ENCODE results near the gene GARRE1.
"Not testable (repeated sequence)": the region's sequence is repeated elsewhere in the genome, so short reads cannot be mapped to it uniquely, and the experiment has no call there.

Gene GARRE1

GRCh38 chr19:34254046-34254697 is at the start of gene GARRE1:
Gene GARRE1, plus strand, starts transcription at chr19:34254554. Its CDS starts 45,920 bp downstream, at chr19:34300474.
- H3K4me3 ChIP-seq (ENCODE audit: low read depth, low read length), result peak within 1 kb of the TSS; percentile 85
- no peaks in the 10 kb centered on the region for H3K9me3 ChIP-seq (ENCODE audit: control insufficient read depth, insufficient read depth, low read length)
- no peaks in the 10 kb centered on the region for H3K27me3 ChIP-seq (ENCODE audit: control insufficient read depth, insufficient read depth, low read length)
- H3K4me1 ChIP-seq (ENCODE audit: control insufficient read depth, insufficient read depth, low read length), result no peaks in the 10 kb centered on the region
- H3K9ac ChIP-seq (ENCODE audit: low read depth, low read length), result peak within 1 kb of the TSS; percentile 73
- no peaks in the 10 kb centered on the region for H3K36me3 ChIP-seq (ENCODE audit: control insufficient read depth, insufficient read depth, low read length)

DNA sequence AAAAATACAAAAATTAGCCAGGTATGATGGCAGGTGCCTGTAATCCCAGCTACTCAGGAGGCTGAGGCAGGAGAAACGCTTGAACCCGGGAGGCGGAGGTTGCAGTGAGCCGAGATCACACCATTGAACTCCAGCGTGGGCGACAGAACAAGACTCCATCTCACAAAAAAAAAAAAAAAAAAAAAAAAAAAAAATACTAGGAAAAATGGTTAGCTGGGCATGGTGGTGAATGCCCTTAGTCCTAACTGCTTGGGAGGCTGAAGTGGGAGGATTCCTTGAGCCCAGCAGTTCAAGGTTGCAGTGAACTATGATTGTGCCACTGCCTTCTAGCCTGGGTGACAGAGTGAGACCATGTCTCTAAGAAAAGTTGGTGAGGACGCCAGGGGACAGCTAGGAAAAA is 49.0 kb upstream of the GARRE1 start:
- not testable (repeated sequence) for H3K27me3 ChIP-seq (ENCODE audit: control insufficient read depth, insufficient read depth, low read length); H3K36me3 ChIP-seq (ENCODE audit: control insufficient read depth, insufficient read depth, low read length); H3K9me3 ChIP-seq (ENCODE audit: control insufficient read depth, insufficient read depth, low read length); H3K4me3 ChIP-seq (ENCODE audit: low read depth, low read length); H3K4me1 ChIP-seq (ENCODE audit: control insufficient read depth, insufficient read depth, low read length); H3K9ac ChIP-seq (ENCODE audit: low read depth, low read length)

GRCh38 chr19:34208291-34208884 is 46.0 kb upstream of the GARRE1 start:
- H3K9ac ChIP-seq (ENCODE audit: low read depth, low read length), result no peak overlapping the region
- H3K36me3 ChIP-seq (ENCODE audit: control insufficient read depth, insufficient read depth, low read length), result peaks cover 3% of the 10 kb centered on the region
- H3K9me3 ChIP-seq (ENCODE audit: control insufficient read depth, insufficient read depth, low read length), result no peaks in the 10 kb centered on the region
- no peak overlapping the region for H3K4me3 ChIP-seq (ENCODE audit: low read depth, low read length)
- H3K27me3 ChIP-seq (ENCODE audit: control insufficient read depth, insufficient read depth, low read length), result no peaks in the 10 kb centered on the region
- no peaks in the 10 kb centered on the region for H3K4me1 ChIP-seq (ENCODE audit: control insufficient read depth, insufficient read depth, low read length)

DNA sequence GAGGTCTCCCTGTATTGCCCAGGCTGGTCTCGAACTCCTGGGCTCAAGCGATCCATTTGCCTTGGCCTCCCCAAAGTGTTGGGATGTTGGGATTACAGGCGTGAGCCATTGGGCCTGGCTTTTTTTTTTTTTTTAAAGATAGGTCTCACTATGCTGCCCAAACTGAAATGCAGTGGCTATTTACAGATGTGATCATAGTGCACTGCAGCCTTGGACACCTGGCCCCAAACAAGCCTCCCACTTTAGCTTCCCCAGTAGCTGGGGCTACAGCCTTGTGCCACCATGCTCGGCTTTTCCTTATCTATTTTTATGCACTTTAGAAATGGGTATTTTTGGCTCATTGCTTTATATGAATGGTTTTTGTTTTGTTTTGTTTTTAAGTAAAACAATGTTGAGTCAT is 44.6 kb upstream of the GARRE1 start:
- H3K27me3 ChIP-seq (ENCODE audit: control insufficient read depth, insufficient read depth, low read length), result no peaks in the 10 kb centered on the region
- peaks cover 3% of the 10 kb centered on the region for H3K36me3 ChIP-seq (ENCODE audit: control insufficient read depth, insufficient read depth, low read length)

GRCh38 chr19:34213283-34213682 is 41.1 kb upstream of the GARRE1 start:
- H3K9me3 ChIP-seq (ENCODE audit: control insufficient read depth, insufficient read depth, low read length), result no peaks in the 10 kb centered on the region

More for the DNA sequence above, 44.6 kb upstream of the GARRE1 start:
- Histone ChIP-seq H3K4me3 (ENCODE audit: low read depth, low read length) (no peak overlapping the region), H3K4me1 (ENCODE audit: control insufficient read depth, insufficient read depth, low read length) (no peaks in the 10 kb centered on the region), H3K9ac (ENCODE audit: low read depth, low read length) (no peak overlapping the region), H3K9me3 (ENCODE audit: control insufficient read depth, insufficient read depth, low read length) (no peaks in the 10 kb centered on the region)

DNA sequence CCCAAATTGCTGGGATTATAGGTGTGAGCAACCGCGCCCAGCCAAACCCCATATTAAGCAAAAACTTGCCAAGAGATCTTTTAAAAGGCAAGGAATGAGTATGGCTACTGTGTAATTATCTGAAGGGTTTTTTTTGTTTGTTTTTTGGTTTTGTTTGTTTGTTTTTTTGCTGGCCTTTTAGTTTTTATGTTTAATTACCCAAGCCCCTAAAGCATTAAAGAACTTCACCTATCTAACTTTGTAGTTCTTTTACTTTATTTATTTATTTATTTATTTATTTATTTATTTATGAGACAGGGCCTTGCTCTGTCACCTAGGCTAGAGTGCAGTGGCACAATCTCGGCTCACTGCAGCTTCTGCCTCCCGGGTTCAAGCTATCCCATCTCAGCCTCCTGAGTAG is 40.3 kb upstream of the GARRE1 start:
- peaks cover 8% of the 10 kb centered on the region for H3K36me3 ChIP-seq (ENCODE audit: control insufficient read depth, insufficient read depth, low read length)
- no peaks in the 10 kb centered on the region for H3K27me3 ChIP-seq (ENCODE audit: control insufficient read depth, insufficient read depth, low read length)
- H3K9ac ChIP-seq (ENCODE audit: low read depth, low read length), result no peak overlapping the region
- no peaks in the 10 kb centered on the region for H3K9me3 ChIP-seq (ENCODE audit: control insufficient read depth, insufficient read depth, low read length)
- no peaks in the 10 kb centered on the region for H3K4me1 ChIP-seq (ENCODE audit: control insufficient read depth, insufficient read depth, low read length)
- no peak overlapping the region for H3K4me3 ChIP-seq (ENCODE audit: low read depth, low read length)

More at GRCh38 chr19:34213283-34213682, 41.1 kb upstream of the GARRE1 start:
- Histone ChIP-seq H3K27me3 (ENCODE audit: control insufficient read depth, insufficient read depth, low read length) (no peaks in the 10 kb centered on the region), H3K4me1 (ENCODE audit: control insufficient read depth, insufficient read depth, low read length) (no peaks in the 10 kb centered on the region), H3K9ac (ENCODE audit: low read depth, low read length) (no peak overlapping the region), H3K4me3 (ENCODE audit: low read depth, low read length) (no peak overlapping the region), H3K36me3 (ENCODE audit: control insufficient read depth, insufficient read depth, low read length) (peaks cover 8% of the 10 kb centered on the region)

GRCh38 chr19:34215006-34215665 is 39.2 kb upstream of the GARRE1 start:
- H3K4me1 ChIP-seq (ENCODE audit: control insufficient read depth, insufficient read depth, low read length), result no peaks in the 10 kb centered on the region
- H3K4me3 ChIP-seq (ENCODE audit: low read depth, low read length), result no peak overlapping the region
- no peaks in the 10 kb centered on the region for H3K27me3 ChIP-seq (ENCODE audit: control insufficient read depth, insufficient read depth, low read length)
- H3K9ac ChIP-seq (ENCODE audit: low read depth, low read length), result no peak overlapping the region
- peaks cover 6% of the 10 kb centered on the region for H3K36me3 ChIP-seq (ENCODE audit: control insufficient read depth, insufficient read depth, low read length)
- H3K9me3 ChIP-seq (ENCODE audit: control insufficient read depth, insufficient read depth, low read length), result no peaks in the 10 kb centered on the region

DNA sequence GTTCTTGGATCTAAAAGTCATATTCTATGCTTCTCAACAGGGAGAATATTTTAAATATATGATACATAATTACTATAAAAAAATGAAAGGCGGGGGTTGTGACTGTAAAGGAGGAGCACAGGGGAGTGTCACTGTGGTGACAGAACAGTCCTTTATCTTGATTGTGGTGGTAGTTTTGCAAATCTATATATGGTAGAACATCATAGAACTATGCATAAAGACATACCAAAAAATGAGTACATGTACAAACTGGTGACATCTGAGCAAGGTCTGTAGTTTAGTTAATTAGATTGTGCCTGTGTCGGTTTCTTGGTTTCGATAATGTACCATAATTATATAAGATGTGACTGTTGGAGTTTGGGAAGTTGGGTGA is 38.7 kb upstream of the GARRE1 start:
- H3K36me3 ChIP-seq (ENCODE audit: control insufficient read depth, insufficient read depth, low read length), result peaks cover 6% of the 10 kb centered on the region
- H3K4me1 ChIP-seq (ENCODE audit: control insufficient read depth, insufficient read depth, low read length), result no peaks in the 10 kb centered on the region
- H3K9ac ChIP-seq (ENCODE audit: low read depth, low read length), result no peak overlapping the region
- H3K27me3 ChIP-seq (ENCODE audit: control insufficient read depth, insufficient read depth, low read length), result no peaks in the 10 kb centered on the region
- H3K4me3 ChIP-seq (ENCODE audit: low read depth, low read length), result no peak overlapping the region
- H3K9me3 ChIP-seq (ENCODE audit: control insufficient read depth, insufficient read depth, low read length), result no peaks in the 10 kb centered on the region

DNA sequence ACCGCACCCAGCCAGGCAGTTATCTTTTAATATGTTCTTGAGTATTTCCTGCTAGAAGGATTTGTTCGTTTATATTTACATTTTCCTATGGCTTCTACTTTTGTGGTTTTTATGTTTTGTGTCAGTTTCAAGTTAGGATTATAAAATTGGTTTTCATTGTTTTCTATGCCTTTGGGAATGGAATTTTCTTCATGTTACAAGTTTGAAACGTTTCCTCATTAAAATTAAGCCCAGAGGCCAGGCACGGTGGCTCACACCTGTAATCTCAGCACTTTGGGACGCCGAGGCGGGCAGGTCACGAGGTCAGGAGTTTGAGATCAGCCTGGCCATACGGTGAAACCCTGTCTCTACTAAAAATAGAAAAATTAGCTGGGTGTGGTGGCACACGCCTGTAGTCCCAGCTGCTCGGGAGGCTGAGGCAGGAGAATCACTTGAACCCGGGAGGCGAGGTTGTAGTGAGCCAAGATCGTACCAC is 37.6 kb upstream of the GARRE1 start:
- H3K4me3 ChIP-seq (ENCODE audit: low read depth, low read length); H3K27me3 ChIP-seq (ENCODE audit: control insufficient read depth, insufficient read depth, low read length); H3K9me3 ChIP-seq (ENCODE audit: control insufficient read depth, insufficient read depth, low read length); H3K4me1 ChIP-seq (ENCODE audit: control insufficient read depth, insufficient read depth, low read length); H3K36me3 ChIP-seq (ENCODE audit: control insufficient read depth, insufficient read depth, low read length); H3K9ac ChIP-seq (ENCODE audit: low read depth, low read length): not testable (repeated sequence)

DNA sequence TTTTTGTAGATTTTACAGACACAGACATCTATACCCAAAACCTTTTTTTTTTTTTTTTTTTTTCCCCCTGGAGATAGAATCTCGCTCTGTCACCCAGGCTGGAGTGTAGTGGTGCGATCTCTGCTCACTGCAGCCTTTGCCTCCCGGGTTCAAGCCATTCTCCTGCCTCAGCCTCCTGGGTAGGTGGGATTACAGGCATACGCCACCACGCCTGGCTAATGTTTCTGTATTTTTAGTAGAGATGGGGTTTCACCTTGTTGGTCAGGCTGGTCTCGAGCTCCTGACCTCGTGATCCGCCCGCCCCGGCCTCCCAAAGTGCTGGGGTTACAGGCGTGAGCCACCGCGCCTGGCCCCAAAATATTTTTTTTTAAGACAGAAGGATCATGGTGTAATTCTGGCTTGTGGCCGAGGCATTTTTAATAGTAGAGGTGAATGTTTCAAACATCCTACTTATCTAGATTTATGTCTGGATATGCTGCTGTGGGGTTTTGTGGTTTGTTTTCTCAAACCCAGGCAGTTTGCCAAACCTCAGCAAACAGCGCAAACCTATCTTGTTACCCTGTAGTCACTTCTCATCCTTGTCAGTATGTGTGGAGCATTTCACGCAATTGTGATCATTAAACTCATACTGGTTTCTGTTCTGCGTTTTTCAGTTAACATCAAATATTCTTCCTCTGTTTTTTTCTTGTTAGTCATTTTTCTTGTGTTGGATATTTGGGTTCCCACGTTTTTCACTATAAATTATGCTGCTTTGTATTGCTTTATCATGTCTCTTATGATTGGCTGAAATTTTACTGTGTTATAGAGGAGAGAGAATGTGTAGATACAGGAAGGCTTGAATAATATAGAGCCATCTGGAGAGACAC is 36.2 kb upstream of the GARRE1 start:
- peaks cover 15% of the 10 kb centered on the region for H3K36me3 ChIP-seq (ENCODE audit: control insufficient read depth, insufficient read depth, low read length)
- no peak overlapping the region for H3K4me3 ChIP-seq (ENCODE audit: low read depth, low read length)
- H3K4me1 ChIP-seq (ENCODE audit: control insufficient read depth, insufficient read depth, low read length), result no peaks in the 10 kb centered on the region
- H3K9me3 ChIP-seq (ENCODE audit: control insufficient read depth, insufficient read depth, low read length), result no peaks in the 10 kb centered on the region
- H3K27me3 ChIP-seq (ENCODE audit: control insufficient read depth, insufficient read depth, low read length), result no peaks in the 10 kb centered on the region
- no peak overlapping the region for H3K9ac ChIP-seq (ENCODE audit: low read depth, low read length)

GRCh38 chr19:34218818-34219164 is 35.6 kb upstream of the GARRE1 start:
- peaks cover 21% of the 10 kb centered on the region for H3K36me3 ChIP-seq (ENCODE audit: control insufficient read depth, insufficient read depth, low read length)
- no peak overlapping the region for H3K9ac ChIP-seq (ENCODE audit: low read depth, low read length)
- no peak overlapping the region for H3K4me3 ChIP-seq (ENCODE audit: low read depth, low read length)
- no peaks in the 10 kb centered on the region for H3K9me3 ChIP-seq (ENCODE audit: control insufficient read depth, insufficient read depth, low read length)
- no peaks in the 10 kb centered on the region for H3K4me1 ChIP-seq (ENCODE audit: control insufficient read depth, insufficient read depth, low read length)
- no peaks in the 10 kb centered on the region for H3K27me3 ChIP-seq (ENCODE audit: control insufficient read depth, insufficient read depth, low read length)
